Lower leg skin (tissue), 3 donors: ENCODE measurements around the gene RIOK1.

Source experiments
- CTCF ChIP-seq, 3 donors: fragments of 450-650 bp; IDR thresholded peaks; one replicate each; pipeline ENCODE4 v1.5.1; 2016; ENCODE audit warnings: antibody characterized with exemption in 3 of 3, mild to moderate bottlenecking in 3 of 3, moderate library complexity in 2 of 3
- POLR2A ChIP-seq, 2 donors: fragments of 450-650 bp; IDR thresholded peaks; one replicate each; pipeline ENCODE4 v1.6.1; 2016 to 2017; ENCODE audit warnings: antibody characterized with exemption in 2 of 2, mild to moderate bottlenecking in 1 of 2, moderate library complexity in 1 of 2

- no peak for TF ChIP-seq CTCF (IDR thresholded peaks at IDR 0.05)
- TF ChIP-seq POLR2A (IDR thresholded peaks at IDR 0.05) = no peak
Measured at GRCh38 chr6:7367408-7367807, 22.2 kb upstream of the RIOK1 start.
